22Rv1 (cell line): ENCODE results near the gene TAOK1.

Experiments used
- CTCF ChIP-seq: fragments of 450-650 bp; IDR thresholded peaks from 2 replicates; pipeline ENCODE4 v1.5.1; 2017; ENCODE audit warnings: mild to moderate bottlenecking
- ZFX ChIP-seq: fragments of 450-650 bp; IDR thresholded peaks from 2 replicates; pipeline ENCODE4 v1.6.1; 2017; ENCODE audit warnings: antibody characterized with exemption, borderline replicate concordance

- TF ChIP-seq CTCF (no peak), ZFX (no peak)
Measured at GRCh38 chr17:29574732-29575510, 184.8 kb downstream of the TAOK1 start.
